Renal pelvis (tissue), 4 donors: ENCODE results near the gene DNAH2. TPM values are rescaled to one million over a fixed set of nuclear protein-coding genes. Genes with fewer than 3 reads are reported as not detected.

Experiments used
- DNase-seq: peaks from one replicate; pipeline ENCODE4 v3.0.0-alpha.2; 2013
- polyA plus RNA-seq, 3 donors: library from polyadenylated mRNA; unstranded; fragments of 120-200 nt; gene quantifications; one replicate each; pipeline ENCODE4 v1.2.1, GENCODE V29; 2013; ENCODE audit not compliant: insufficient read length in 3 of 3

Gene DNAH2
- polyA plus RNA-seq, 3 donors = 0.24 to 0.67 (median 0.34) TPM

DNA sequence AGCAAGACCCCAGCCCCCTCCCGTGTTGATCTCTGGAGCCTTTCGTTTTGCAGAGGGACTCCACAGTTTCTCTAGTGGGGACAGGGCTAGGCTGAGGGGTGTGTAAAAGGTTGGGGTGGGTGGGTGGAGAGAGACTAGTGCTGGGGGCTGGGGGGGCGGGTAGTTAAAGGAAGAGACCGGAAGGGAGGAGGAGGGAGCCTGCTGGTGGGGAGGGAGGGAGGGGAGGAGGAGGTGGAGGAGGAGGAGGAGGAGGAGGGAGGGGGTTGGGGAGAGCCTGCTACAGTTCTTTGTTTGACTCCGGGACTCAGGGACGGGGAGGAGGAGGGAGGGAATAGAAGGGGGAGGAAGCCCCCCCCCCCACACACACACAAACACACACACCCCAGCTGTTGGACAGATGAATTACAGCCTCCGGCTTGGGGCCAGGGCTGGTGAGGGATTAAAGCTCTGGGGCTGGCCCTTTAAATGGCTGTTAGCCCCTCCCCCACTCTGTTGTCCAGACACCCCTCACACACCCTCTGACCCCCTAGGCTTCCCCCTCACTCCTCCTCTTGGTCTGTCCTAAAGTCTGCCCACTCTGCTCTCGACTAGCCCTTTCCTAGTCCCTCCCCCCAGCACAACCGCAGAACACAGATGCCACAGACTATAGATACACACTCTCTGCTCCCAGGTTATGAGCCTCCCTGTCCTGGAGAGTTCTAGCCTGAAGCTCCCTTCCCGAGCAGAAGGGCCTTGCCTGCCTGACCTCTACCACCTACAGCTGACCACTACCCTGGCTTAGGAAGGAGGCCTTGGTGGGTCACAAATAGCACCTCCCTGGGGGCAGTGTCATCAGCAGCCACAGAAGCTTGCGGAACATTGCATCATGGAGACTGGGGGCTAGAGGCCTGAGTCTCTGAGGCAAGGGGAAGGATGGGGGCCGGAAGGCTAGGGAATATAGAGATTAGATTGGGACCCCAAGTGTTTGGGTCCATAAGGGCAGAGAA lies 120.8 kb downstream of the DNAH2 start:
- peak; percentile 68 for DNase-seq

DNA sequence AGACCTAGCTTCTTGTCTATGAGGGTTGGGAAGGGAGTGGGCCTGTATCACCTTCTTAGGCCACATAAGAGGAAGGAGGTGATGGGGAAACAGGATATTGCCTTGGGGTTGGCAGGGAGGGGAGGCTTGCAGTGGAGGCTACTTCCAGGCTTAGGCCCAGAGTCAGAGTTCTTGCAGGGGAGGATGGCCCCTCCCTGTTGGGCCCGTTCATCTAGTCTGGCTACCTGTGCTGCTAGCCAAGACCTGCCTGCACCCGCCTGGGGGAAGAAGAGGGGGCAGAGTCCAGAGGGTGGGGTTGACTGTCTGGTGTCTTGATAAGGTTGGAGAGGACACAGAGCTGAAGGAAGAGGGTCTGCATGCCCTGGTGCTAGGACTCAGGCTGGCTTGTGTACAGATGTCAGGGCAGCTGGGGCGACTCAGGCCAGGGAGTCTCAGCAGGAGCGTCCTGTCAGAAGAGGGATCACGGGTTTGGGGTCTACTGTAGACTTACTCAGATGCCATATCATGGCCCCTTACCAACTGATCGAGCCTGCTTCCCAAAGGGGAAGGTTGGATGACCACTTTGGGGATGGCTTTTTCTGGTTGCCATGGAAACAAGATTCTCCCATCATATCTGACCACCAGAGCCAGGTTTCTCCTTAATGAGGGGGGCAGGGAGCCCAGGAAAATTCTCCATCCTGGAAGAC lies 121.8 kb downstream of the DNAH2 start:
- no peak for DNase-seq

DNA sequence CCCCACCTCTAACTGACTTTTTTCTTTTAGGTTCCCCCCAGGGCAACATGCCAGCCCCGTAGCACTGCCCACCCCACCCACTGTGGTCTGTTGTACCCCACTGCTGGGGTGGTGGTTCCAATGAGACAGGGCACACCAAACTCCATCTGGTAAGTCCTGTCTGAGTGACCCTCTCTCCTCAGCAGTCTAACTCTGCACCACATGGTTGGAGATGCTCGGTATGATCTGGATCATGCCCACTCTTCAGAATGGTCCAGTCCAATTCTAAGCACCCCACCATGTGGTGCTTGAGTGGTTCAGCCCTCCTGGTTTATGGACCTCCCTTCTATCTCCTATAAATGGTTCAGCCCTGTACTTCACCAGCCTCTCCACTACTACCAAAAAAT lies 122.3 kb downstream of the DNAH2 start:
- no peak for DNase-seq

DNA sequence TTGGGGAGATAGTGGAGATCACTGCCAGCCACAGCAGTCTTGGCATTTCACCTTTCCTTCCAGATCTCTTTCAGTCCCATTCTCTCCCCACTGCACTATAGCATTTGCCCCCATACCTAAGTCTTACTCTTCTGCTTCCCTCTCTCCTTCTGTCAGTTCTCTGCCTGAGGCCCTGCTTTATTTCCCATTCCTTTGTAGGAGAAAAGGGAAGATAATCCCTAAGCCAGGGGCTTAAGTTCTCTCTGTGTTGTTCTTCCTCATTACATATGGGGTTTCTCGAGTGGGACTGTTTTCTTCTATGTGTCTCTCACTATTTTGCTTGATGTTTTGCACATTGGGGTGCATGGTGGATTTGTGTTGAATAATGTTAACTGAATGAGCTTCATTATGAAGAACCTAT lies 122.9 kb downstream of the DNAH2 start:
- DNase-seq = no peak

DNA sequence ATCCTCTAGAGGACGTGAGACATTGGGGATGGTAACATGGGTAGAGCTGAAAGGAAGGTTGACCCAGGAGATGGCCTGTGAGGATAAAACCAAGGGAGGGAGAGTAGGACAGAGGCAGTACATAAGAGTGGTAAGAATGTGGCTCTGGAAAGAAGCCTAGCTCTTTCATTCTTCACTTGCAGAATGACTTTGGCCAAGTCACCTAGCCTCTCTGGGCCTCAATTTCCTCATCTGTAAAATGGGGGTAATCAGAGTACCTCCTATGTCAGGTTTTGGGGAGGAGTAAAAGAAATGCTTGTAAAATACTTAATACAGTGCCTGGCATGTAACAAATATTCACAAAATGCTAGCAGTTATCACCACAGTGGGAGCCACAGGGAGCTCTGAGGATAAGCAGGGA lies 123.3 kb downstream of the DNAH2 start:
- DNase-seq = no peak

DNA sequence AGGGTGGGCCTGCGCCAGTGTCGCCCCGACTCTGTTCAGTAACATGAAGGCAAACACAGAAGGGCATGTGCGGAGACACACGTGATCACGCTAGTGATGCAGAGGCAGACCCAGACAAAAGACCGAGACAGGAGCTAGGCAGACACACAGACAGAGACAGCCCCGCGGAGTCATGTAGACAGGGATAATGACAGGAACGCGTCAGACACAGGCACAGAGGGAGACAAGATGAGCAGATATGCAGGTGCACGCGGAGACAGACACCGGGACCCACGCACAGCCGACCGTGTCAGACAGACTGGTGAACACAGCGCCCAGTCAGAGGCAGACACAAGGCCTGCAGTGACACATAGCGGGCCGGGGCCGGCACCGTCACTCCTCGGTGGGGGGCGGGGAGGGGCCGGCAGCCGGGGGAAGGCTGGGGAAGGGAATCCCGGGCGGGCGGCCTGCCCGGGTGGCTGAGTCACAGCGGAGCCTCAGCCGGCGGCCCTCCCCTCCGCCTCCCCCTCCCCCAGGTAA lies 123.9 kb downstream of the DNAH2 start:
- peak; percentile 57 for DNase-seq

DNA sequence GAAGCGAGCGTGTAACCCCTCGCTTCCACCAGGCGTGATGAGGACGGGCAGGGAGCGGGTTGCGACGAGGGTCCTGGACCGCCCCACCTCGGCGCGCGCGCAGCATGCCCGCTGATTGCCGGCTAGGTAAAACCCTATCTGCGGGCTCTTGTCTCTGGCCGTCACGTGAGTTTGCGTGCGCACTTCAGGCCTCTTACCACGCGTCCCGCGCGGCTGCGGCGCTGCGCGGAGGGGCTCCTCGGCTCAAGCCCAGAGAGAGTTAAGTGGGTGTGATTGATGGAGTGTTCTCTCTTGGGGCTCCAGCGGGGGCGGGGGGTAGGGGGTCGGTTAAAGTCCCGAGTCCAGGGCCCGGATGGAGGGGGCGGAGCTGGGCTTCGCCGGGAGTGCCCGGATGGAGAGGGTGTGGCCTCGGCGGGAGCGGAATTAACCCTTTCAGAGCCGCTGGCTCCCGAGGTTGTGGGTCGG lies 124.4 kb downstream of the DNAH2 start:
- peak; percentile 92 for DNase-seq

DNA sequence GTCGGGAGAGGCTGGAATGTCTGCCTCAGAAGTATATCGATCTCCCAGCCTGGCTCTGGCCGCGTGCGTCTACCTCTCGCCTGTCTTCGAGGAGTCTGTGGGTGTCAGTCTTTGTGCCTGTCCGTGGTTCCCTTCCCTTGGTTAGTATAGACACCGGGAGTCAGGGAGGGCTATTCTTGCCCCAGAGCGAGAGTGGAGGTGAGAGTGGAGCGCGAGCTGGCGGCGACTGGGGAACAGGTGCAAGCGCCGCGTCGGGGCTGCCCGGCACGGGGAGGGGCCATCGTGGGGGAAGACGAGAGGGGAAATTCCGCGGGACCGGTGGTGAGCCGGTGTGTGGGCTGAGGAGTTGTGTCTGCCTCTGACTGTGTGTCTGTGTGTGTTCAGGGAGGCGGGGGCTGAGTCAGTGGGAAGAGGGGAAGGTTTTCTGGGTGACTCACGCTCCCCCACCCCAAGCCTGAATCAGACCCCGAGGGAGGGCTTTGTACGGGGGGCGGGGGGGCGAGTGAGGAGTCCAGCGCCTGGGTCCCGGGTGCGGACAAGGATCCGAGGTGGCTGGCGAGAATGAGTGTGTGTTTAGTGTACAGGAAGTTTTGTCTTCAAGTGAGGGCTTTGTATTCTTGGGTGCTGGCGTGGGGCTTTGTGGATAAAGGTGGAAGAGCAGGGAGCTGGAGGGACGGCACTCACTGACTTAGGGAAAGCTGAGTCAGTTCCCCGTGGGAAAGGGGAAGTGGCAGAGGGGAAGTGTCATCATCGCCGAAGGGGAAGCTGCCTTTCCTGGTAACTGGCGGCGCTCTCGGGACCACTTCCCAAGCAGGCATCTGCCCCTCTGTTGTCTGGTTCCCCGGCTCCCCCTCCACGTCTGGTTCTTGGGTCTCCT lies 125.1 kb downstream of the DNAH2 start:
- peak; percentile 40 for DNase-seq

DNA sequence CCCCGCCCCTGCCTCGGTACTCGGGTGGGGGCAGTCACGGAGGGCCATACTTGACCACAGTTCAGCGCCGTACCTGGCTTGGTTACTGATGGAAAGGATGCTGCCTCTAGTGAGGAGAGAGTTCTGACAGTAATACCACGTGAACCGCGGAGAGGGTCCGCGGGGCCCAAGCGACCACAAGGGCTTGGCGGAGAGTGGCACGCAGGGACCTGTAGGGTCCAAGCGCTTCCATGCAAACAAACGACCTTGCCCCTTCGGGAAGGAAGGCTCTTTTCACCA lies 125.7 kb downstream of the DNAH2 start:
- no peak for DNase-seq

DNA sequence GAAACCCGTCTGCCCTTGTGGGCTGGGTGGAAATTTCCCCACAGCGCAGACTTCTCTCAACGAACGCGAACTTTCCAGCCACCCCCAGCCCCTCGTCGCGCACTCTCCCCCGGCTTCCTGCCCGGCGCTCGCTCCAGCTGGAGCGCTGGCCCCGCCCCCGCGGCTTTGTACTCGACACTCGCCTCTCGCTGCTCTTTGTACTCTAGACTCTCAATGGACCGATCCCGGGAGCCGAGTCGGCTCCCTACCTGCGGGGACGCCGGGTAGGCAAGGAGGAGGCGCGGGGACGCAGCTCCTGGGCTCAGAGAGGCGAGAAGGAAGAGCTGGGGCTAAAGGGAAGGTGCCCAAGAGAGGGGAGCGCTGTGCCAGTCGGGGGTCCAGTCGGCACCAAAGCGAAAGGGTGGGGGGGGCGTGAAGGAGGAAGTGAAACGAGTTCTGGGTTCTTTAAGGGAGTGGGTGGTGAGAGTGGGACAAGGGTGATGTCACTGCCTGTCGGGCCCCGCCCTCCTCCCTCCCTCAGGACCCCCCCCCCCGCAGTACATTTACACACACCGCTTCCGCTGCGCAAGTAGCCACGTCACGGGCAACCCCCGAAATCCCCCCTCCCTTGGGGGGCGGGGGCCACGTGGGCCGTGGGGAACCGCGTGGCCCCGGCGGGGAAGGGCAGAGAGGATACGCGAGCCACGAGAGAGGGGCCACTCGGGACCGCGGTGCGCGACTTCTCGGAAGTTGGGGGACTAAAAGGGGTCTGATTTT lies 126.2 kb downstream of the DNAH2 start:
- peak; percentile 84 for DNase-seq

DNA sequence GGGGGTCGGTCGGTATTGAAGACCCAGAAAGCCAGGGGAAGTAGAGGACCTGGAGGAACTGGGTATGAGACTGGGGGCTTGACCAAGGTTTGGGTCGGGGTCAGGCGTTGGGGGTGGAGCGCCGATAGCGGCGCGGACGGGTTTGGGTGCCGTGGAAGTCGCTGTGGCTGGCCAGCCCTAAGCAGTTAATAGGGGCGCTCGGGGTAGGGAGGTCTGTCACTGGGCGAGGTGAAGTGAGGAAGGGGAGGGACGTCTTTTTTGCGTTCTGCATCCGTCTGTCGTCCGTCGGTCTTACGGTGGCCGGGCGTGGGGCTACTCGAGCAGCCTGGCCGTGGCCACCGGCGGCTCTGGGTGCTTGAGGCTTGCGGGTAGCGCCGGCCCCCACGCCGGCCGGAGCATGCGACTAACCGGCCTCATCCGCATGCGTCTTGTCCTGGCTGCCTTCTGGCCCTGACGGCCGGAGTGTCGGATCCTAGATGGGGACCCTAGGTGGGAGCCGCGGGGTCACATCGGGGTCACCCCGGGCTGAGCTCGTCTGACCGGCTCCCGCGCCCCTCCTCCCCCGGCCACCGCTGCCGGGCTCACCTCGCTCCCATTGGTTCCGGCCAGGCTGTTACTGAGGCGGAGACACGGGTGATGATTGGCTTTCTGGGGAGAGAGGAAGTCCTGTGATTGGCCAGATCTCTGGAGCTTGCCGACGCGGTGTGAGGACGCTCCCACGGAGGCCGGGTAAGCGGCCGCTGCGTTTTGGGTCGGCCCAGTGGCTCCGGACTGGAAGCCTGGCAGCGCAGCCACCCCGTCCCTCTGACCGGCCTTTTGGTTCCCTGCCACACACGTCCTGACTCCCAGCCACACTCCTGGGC lies 127.0 kb downstream of the DNAH2 start:
- peak; percentile 95 for DNase-seq

DNA sequence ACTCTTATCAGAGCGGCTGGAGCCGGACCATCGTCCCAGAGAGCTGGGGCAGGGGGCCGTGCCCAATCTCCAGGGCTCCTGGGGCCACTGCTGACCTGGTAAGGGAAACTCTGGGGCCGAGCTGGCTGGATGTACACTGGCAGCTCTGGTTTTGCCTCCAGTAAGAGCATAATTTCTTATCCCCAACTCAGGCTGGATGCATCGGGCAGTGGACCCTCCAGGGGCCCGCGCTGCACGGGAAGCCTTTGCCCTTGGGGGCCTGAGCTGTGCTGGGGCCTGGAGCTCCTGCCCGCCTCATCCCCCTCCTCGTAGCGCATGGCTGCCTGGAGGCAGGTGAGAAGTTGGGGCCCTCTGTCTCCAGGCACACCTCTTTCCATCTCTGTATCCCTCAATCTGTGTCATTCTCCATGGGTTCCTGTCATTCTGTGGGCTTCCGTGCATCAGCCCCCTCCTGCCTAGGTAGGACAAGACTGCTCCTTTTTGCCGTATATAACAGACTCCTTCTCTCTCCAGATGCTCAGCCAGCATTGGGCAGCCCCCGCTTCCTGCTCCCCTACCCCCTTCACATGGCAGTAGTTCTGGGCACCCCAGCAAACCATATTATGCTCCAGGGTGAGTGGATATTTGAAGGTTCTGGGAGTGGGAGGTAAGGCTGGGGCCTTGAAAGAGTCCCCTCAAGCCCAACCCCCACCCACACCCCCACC lies 128.0 kb downstream of the DNAH2 start:
- no peak for DNase-seq

DNA sequence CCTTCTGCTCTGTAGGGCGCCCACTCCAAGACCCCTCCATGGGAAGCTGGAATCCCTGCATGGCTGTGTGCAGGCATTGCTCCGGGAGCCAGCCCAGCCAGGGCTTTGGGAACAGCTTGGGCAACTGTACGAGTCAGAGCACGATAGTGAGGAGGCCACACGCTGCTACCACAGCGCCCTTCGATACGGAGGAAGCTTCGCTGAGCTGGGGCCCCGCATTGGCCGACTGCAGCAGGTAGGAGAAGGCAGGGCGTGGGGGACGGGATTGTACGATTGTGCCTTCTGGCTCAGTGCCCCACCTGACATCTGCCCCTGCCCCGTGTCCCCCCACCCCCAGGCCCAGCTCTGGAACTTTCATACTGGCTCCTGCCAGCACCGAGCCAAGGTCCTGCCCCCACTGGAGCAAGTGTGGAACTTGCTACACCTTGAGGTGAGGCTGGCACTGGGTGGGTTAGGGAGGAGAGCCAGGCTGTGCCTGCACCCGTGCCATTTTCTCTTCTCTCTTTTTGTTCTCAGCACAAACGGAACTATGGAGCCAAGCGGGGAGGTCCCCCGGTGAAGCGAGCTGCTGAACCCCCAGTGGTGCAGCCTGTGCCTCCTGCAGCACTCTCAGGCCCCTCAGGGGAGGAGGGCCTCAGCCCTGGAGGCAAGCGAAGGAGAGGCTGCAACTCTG lies 128.7 kb downstream of the DNAH2 start:
- no peak for DNase-seq

DNA sequence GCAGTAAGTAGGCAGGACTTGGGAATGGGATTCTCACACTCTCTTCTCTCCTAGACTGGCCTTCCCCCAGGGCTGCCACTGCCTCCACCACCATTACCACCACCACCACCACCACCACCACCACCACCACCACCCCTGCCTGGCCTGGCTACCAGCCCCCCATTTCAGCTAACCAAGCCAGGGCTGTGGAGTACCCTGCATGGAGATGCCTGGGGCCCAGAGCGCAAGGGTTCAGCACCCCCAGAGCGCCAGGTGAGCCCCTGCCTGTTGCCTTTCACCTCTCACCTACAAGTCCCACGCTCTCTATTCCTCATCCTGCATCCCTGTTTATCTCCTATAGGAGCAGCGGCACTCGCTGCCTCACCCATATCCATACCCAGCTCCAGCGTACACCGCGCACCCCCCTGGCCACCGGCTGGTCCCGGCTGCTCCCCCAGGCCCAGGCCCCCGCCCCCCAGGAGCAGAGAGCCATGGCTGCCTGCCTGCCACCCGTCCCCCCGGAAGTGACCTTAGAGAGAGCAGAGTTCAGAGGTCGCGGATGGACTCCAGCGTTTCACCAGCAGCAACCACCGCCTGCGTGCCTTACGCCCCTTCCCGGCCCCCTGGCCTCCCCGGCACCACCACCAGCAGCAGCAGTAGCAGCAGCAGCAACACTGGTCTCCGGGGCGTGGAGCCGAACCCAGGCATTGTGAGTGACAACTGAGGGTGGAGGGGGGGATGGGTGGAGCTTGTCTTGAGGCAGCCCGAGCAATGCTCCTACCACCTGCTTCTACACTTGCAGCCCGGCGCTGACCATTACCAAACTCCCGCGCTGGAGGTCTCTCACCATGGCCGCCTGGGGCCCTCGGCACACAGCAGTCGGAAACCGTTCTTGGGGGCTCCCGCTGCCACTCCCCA lies 129.5 kb downstream of the DNAH2 start:
- no peak for DNase-seq

DNA sequence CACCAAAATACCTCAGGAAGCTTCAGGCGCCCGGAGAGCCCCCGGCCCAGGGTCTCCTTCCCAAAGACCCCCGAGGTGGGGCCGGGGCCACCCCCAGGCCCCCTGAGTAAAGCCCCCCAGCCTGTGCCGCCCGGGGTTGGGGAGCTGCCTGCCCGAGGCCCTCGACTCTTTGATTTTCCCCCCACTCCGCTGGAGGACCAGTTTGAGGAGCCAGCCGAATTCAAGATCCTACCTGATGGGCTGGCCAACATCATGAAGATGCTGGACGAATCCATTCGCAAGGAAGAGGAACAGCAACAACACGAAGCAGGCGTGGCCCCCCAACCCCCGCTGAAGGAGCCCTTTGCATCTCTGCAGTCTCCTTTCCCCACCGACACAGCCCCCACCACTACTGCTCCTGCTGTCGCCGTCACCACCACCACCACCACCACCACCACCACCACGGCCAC lies 130.6 kb downstream of the DNAH2 start:
- DNase-seq = no peak

DNA sequence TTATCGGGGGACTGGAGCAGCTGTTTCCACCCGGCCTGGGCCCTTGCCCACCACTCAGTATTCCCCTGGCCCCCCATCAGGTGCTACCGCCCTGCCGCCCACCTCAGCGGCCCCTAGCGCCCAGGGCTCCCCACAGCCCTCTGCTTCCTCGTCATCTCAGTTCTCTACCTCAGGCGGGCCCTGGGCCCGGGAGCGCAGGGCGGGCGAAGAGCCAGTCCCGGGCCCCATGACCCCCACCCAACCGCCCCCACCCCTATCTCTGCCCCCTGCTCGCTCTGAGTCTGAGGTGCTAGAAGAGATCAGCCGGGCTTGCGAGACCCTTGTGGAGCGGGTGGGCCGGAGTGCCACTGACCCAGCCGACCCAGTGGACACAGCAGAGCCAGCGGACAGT lies 131.2 kb downstream of the DNAH2 start:
- DNase-seq = no peak

DNA sequence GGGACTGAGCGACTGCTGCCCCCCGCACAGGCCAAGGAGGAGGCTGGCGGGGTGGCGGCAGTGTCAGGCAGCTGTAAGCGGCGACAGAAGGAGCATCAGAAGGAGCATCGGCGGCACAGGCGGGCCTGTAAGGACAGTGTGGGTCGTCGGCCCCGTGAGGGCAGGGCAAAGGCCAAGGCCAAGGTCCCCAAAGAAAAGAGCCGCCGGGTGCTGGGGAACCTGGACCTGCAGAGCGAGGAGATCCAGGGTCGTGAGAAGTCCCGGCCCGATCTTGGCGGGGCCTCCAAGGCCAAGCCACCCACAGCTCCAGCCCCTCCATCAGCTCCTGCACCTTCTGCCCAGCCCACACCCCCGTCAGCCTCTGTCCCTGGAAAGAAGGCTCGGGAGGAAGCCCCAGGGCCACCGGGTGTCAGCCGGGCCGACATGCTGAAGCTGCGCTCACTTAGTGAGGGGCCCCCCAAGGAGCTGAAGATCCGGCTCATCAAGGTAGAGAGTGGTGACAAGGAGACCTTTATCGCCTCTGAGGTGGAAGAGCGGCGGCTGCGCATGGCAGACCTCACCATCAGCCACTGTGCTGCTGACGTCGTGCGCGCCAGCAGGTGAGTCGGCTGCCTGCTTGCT lies 131.7 kb downstream of the DNAH2 start:
- DNase-seq = no peak
